Stimulated activated CD8-positive, alpha-beta memory T cell treated with anti-CD3 and anti-CD28 coated beads, Interleukin-4, amount 100 ng/mL, for 1 hour (primary cell): Measurements from ENCODE around the gene SMARCAL1.
"Not testable (repeated sequence)": the region's sequence is repeated elsewhere in the genome, so short reads cannot be mapped to it uniquely, and the experiment has no call there.

Experiments
- DNase-seq, 2 donors: peaks; one replicate each; pipeline ENCODE4 v3.0.0-alpha.2; 2020; ENCODE audit warnings: low read depth in 2 of 2, low spot score in 1 of 2

SMARCAL1 gene

DNA sequence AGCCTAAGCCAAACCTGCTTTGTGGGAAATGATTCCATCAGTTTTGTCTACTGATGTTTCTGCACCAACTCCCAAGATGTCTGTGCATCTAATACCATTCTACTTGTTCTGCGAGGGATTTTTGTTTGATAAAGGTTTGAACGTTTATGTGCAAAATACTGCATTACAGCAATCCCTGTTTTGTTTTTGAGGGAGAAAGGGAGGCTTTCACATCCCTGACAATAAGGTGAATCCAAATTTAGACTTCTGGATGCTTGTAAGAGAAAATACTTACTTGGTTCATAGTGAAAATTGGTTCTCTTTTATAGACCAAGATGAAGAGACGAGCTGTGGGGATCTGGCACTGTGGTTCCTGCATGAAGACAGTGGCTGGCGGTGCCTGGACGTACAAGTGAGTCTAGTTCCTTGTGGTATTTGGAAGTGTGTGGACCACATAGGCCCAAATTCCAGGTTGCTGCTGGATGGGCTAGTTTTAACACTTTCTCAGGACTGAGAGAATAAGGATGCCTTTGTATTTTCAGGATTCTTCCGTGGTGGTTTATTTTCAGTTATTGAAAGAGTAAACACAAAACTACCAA, 87.4 kb downstream of the SMARCAL1 start:
- no peak for DNase-seq

DNA sequence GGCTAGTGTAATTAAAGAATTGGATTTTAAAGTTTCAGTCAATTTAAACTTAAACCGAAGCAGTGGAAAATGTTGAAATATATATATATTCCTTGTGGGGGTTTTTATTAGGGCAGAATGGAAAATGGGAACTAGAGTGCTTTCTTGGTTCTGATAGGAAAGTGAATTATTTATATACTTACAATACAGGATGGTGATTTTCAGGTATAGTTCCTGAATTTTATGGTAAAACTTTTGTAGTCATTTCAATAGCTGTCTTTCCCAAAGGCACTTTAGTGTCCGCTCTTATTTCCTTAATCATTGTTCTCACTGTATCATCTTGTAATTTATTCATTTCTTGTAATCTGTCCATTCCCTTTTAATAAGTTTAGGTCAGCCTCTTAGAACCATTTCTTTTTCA, 88.3 kb downstream of the SMARCAL1 start:
- DNase-seq: no peak

- no peak for DNase-seq
These were observed 89.6 kb downstream of the SMARCAL1 start for GRCh38 chr2:216501854-216502253.

DNA sequence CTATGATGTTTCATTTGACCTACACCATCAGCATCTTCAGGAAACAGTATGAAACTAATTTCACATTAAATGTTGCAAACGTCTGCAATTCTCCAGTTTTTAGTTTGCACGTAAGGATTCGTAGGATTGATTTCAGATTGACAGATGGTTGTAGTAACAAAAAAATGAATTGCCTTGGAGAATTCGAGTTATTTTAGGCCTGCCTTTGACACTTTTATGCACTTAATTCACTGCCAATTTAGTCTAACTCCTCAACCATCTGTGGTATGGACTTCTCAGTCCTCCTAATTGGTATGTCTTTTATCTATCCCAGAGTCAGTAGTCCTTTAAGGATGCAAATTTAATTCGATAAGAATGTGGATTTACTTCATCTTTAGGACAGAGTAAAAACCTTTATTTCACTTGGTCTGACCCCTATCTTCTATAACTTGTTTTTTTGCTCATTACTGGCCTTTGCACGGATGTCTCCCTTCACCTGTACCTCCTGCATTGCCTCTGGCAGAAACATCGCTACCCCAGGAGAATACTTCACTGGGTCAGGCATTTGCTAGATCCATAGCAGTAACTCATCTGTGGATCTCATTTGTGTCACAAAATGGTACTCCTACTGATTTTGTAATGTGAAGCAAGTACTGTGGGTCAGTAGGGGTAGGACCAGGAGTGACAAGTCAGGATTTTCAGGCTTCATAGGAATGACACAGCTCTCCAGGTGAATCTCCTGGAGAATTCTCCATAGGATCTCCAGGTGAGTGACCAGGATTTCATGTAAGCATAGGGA, 90.3 kb downstream of the SMARCAL1 start:
- no peak for DNase-seq

GRCh38 chr2:216503159-216503629, 90.9 kb downstream of the SMARCAL1 start:
- no peak for DNase-seq

- DNase-seq: no peak
These were observed 91.6 kb downstream of the SMARCAL1 start for GRCh38 chr2:216503697-216504375.

- DNase-seq: no peak
These were observed 92.1 kb downstream of the SMARCAL1 start for GRCh38 chr2:216504376-216504762.

GRCh38 chr2:216505133-216506106, 93.1 kb downstream of the SMARCAL1 start:
- no peak for DNase-seq

DNA sequence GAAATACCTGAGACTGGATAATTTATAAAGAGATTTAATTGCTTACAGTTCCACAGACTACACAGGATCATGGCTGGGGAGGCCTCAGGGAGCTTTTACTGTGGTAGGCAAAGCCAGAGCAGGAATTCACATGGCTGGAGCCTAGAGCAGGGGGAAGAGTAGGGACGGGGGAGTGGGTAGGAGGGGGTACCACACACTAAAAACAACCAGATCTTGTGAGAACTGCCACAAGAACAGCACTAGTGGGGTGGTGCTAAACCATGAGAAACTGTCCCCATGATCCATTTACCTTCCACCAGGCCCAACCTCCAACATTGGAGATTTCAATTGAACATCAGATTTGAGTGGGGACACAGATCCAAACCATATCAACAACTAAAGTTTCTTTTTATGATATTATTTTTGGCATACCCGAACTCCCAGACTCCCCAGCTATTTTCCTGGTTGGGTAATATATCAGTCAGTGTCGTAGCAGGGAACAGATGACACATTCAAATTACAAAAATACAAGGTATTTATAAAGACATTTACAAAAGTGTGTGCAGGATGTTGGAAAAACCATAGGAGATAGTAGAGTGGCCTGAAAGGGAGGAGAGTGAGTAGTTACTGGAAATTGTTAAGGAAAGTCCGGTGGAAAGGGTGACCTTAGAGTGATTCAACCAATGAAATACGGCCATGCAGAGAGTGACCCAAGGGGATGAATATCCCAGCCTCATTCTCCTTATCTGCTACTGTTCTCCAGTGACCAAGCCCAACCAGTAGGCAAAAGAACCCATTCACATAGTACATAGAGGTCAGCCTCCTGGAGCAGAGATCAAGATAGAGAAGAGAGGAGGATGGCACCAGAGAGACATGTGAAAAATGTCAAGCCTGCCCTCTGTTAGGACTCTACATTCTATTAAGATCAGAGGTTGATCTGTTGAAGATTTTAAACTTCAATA, 95.2 kb downstream of the SMARCAL1 start:
- no peak for DNase-seq

DNA sequence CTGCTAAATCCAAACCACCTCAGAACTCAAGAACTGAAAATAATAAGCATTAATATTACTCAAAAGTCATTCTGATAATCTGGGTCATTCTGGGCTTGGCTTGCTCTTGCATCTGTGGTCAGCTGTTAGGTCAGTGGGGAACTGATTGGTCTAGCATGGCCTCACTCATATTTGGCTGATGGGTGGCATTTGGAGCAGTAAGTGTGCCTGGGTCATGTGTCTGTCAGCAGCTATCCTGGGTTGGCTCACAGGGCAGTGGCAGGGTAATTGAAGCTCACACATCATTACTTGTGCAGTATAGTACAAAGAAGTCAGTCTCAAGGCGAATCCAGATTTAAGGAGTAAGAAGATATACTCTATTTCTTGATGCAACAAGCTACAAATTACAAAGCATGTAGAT, 95.9 kb downstream of the SMARCAL1 start:
- DNase-seq: no peak

- DNase-seq: no peak
These were observed 104.6 kb downstream of the SMARCAL1 start for GRCh38 chr2:216516730-216517350.

DNA sequence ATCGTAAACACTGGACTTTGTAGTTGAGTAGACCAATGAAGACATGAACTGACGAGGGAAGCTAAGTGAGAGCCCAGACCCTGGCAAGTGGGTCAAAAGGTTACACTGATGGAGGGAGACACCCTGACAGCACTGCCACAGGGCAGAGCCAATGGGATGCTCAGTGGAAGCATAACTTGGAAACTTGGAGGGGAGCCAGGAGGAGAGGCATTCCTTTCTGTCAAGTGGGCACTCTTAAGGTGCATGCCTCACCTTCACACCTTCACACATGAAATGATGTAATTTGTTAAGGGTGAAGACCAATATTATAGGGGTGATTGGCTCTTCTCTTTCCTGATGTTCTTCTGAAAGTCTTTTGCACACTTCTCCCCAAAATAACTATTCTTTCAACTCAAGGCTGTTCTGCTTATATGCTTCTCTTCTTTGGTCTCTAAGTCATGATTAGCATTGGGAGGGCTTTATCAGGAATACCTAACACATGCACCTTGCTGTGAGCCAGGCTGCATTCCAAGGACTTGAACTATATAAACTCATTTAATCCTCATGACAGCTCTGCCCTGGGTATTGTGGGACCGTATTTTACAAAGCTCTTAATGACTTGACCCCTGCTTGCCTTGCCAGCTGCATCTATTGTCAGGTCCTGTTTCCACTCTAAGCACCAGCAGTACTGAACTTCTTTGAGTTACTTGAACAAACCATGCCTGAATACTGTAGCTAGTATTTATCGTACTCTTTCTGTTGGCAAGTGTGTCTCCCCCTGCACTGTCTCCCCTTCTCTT, 105.4 kb downstream of the SMARCAL1 start:
- DNase-seq: no peak

DNA sequence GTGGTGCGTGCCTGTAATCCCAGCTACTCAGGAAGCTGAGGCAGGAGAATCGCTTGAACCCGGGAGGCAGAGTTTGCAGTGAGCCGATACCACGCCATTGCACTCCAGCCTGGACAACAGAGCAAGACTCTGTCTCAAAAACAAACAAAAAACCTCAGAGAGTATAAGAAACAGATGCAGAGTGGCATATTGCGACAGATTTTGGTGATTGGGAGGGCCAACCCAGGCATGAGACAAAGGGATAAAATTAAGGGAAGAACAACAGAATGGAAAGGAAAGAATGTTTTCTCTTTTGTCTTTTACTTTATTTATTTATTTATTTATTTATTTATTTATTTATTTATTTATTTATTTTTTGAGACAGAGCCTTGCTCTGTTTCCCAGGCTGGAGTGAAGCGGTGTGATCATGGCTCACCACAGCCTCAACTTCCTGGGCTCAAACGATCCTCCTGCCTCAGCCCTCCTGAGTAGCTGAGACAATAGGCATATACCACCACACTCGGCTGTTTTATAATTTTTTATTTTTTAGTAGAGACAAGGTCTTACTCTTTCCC, 106.4 kb downstream of the SMARCAL1 start:
- not testable (repeated sequence) for DNase-seq

DNA sequence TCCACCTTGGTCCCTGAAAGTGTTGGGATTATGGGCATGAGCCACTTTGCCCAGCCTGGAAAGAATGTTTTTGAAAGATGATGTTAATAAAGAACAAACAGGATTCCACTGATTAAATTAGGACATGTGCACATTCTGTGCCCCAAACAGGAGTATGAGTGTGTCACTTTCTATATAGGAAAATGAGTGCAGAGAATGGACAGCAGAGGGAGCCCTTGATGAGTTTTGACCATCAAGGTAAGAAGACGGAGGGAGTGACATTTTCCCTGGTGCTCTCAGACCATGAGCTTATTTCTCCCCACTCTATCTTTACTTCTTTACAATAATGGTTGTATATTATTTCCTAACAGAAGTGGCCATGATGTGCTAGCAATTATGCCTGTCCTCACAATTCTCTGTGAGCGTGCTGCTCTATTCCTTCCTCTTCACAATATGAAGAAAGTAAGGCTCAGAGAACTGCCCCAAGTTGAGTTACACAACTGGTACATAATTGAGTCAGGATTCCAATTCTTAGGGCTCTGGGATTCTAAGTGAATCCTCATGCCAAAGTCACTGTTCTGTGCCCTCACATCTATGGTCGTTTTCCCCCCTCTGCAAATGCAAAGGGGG, 107.0 kb downstream of the SMARCAL1 start:
- DNase-seq: peak; percentile 5 to 7

- DNase-seq: no peak
These were observed 107.8 kb downstream of the SMARCAL1 start for GRCh38 chr2:216520112-216520511.

- no peak for DNase-seq
These were observed 110.7 kb downstream of the SMARCAL1 start for GRCh38 chr2:216522892-216523502.

GRCh38 chr2:216525972-216526371, 113.7 kb downstream of the SMARCAL1 start:
- DNase-seq: no peak

DNA sequence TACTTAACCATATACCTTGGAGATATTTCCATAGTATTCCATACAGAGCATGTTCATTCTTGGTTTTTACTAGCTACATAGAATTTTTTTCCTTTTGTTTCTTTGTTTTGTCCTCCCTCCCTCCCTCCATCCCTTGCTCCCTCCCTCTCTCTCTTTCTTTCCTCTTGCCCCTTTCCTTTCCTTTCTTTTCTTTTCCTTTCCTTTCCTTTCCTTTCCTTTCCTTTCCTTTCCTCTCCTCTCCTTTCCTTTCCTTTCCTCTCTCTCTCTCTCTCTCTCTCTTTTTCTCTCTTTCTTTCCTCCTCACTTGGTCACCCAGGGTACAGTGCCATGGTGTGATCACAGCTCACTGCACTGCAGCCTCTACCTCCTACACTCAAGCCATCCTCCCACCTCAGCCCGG, 114.7 kb downstream of the SMARCAL1 start:
- DNase-seq: no peak
